ENCODE results near the gene HIF1A.
"Not testable (repeated sequence)": the region's sequence is repeated elsewhere in the genome, so short reads cannot be mapped to it uniquely, and the experiment has no call there.

HIF1A gene

GRCh38 chr14:61744238-61744637 is 48.9 kb downstream of the HIF1A start:
- in situ Hi-C loops (cut with HindIII; ENCODE audit: low sequenced_read_pairs) = loop anchor here (25.0 kb wide), 1 partner anchor 257 kb away; no protein-coding TSS in a partner anchor

- in situ Hi-C loops (cut with HindIII; ENCODE audit: low sequenced_read_pairs) = loop anchor here (25.0 kb wide), 1 partner anchor 259 kb away; no protein-coding TSS in a partner anchor
Observed at GRCh38 chr14:61746346-61746745, 51.0 kb downstream of the HIF1A start.

GRCh38 chr14:61746881-61747280 is 51.6 kb downstream of the HIF1A start:
- in situ Hi-C loops (cut with HindIII; ENCODE audit: low sequenced_read_pairs) = loop anchor here (25.0 kb wide), 1 partner anchor 260 kb away; no protein-coding TSS in a partner anchor

- in situ Hi-C loops (cut with HindIII; ENCODE audit: low sequenced_read_pairs) = loop anchor here (25.0 kb wide), 1 partner anchor 260 kb away; no protein-coding TSS in a partner anchor
Observed at GRCh38 chr14:61747342-61747741, 52.0 kb downstream of the HIF1A start.

- in situ Hi-C loops (cut with HindIII; ENCODE audit: low sequenced_read_pairs) = loop anchor here (25.0 kb wide), 1 partner anchor 262 kb away; no protein-coding TSS in a partner anchor
Observed at GRCh38 chr14:61749264-61749663, 54.0 kb downstream of the HIF1A start.

DNA sequence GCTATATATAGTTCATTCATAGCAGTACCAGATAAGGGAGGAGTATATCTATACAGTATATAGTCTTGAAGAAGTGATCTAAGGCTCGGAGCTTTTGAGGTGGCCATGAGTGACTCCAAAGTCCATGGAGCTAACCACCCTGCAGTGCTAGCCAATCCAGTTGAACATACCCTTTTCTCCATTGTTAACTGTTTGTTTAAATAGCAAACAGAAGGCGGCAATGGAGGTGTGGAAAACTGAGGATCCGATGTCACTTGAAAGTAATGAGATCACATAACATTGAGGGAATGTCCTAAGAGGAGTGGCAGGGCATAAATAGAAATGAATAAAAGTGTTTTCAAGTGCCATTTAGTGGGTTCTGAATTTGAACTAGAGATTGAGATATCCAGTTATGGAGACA is 54.6 kb downstream of the HIF1A start:
- in situ Hi-C loops (cut with HindIII; ENCODE audit: low sequenced_read_pairs) = loop anchor here (25.0 kb wide), 1 partner anchor 263 kb away; no protein-coding TSS in a partner anchor

DNA sequence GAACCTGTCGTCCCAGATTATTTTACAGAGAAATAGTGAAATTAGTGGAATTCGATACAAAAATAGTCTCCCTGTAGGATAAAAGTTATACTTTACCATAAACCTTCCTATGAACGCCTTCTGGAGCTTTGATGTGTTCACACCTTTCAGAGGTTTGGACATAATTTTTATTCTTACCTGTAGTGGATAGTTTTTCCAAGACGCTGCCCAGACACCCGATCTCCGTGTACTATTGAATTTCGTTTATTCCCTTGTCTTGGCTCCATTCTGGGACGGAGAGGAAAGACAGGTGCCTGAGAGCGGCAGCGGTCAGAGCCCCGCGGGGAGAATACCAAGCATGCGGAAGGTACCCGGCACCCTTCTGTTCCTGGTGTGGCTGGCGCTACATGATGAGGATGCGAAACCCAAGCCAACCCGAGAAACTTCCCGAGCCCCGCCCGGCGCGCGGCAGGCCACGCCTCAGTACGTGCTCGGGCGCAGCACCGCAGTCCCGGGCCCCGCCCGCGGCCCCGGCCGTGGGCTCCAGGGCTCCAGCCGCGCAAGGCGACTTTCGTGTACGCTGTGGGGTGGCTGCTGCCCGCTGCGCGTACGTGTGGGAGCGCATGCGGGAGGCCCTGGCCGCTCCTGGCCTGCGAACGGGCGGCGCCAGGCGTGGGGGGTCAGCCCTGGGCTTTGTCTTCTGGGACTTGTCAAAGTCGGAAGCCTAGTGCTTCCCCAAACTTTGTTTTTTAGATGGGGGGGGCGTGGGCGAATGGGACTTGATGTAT is 55.6 kb downstream of the HIF1A start:
- in situ Hi-C loops (cut with HindIII; ENCODE audit: low sequenced_read_pairs) = no loop called here

- in situ Hi-C loops (cut with HindIII; ENCODE audit: low sequenced_read_pairs) = no loop called here
Observed at GRCh38 chr14:61751475-61751989, 56.2 kb downstream of the HIF1A start.

GRCh38 chr14:61752626-61753025 is 57.3 kb downstream of the HIF1A start:
- in situ Hi-C loops (cut with HindIII; ENCODE audit: low sequenced_read_pairs) = no loop called here

- in situ Hi-C loops (cut with HindIII; ENCODE audit: low sequenced_read_pairs) = no loop called here
Observed at GRCh38 chr14:61753631-61754030, 58.3 kb downstream of the HIF1A start.

DNA sequence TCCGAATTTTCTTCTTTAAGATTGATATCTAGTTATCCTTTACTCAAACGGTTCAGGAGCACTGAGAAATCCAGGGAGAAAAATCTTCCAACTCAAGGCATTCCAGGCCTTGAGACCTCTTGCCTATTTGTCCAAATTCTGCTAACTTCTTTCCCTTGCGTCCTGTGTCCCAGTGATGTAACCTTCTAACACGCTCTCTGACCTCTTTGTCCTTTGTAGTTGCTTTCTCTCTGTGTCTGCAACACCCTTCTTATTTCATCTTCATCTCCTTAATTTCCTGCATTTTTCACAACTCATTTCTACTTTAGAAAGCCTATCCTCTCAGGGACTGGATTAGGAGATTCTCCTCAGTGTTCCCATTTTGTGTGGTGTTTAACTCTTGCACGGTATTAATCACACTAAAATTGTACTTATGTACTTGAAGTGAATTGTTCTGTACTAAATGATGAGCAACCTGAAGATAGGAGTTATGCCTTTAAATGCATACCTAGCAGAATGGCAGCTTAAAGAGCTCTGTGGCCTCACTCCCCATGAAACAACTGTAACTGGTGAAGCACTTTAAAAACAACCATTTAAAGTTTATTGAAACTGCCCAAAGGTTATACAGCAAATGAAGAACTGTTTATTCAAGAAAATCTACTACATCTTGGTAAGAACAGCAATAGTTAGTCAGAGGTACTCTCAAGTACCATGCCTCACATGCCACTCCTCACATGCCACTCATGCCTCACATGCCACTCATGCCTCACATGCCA is 59.5 kb downstream of the HIF1A start:
- in situ Hi-C loops (cut with HindIII; ENCODE audit: low sequenced_read_pairs) = no loop called here

GRCh38 chr14:61755382-61755742 is 60.0 kb downstream of the HIF1A start:
- in situ Hi-C loops (cut with HindIII; ENCODE audit: low sequenced_read_pairs) = not testable (repeated sequence)

DNA sequence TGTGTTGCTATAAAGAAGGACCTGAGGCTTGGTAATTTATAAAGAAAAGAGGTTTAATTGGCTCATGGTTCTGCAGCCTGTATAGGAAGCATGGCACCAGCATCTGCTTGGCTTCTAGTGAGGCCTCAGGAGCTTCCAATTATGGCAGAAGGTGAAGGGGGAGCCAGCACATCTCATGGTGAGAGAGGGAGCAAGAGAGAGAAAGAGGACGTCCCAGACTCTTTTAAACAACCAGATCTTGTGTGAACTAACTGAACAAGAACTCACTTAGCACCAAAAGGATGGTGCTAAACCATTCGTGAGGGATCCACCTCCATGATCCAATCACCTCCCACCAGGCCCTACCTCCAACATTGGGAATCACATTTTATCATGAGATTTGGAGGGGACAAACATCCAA is 60.8 kb downstream of the HIF1A start:
- in situ Hi-C loops (cut with HindIII; ENCODE audit: low sequenced_read_pairs) = no loop called here

DNA sequence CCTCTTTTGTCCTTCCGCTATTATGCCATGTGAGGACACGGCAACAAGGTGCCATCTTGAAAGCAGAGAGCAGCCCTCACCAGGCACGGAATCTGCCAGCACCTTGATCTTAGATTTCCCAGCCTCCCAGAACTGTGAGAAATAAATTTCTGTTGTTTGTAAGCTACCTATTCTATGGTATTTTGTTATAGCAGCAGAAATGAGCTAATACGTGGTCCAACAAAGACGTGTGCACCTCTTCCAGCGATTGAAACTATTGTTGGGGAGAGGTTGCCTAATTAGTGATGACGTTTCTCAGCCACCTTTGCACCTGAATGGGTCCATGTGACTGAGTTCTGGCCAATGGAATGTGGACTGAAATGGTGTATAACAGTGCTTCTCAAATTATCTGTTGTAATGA is 64.6 kb downstream of the HIF1A start:
- in situ Hi-C loops (cut with HindIII; ENCODE audit: low sequenced_read_pairs) = no loop called here

GRCh38 chr14:61761557-61761956 is 66.2 kb downstream of the HIF1A start:
- in situ Hi-C loops (cut with HindIII; ENCODE audit: low sequenced_read_pairs) = no loop called here

- in situ Hi-C loops (cut with HindIII; ENCODE audit: low sequenced_read_pairs) = no loop called here
Observed at GRCh38 chr14:61761959-61762786, 66.9 kb downstream of the HIF1A start, which contains the start of gene SNAPC1. Gene SNAPC1, plus strand, starts transcription at chr14:61762420. Its CDS starts 41 bp downstream, at chr14:61762461.

DNA sequence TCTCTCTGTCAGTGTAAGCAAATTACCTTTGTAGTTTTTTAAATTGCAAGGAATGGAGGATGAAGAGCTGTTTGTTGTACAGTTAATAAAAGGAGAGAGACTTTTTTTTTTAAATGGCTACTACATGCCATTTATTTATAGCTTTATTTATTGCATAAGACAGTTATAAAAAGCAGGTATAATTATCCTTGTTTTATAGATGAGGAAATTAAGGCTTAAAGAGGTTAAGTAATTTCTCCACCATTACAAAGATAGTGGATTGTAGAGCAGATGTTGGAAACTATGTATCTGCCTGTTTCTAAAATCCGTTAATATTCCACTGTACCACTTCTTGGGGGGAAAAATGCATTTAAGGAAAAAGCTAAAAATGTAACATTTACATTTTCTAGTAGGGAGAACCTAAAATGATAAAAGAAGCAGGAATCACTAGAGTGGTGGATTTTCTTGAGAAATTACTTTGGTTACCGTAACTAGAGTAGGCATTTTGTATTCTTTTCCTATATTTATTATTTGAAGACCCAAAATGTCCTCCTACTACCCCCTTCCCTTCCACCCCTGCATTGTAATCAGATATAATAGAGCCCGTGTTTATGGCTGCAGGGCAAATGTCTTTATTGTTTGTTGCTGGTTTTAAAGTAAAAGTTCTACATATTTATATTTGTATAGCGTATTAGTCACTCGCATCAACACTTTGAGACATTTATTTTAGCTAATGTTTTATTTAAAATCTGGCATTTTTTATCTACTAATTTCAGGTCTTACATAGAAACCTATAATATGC is 69.2 kb downstream of the HIF1A start:
- in situ Hi-C loops (cut with HindIII; ENCODE audit: low sequenced_read_pairs) = no loop called here

DNA sequence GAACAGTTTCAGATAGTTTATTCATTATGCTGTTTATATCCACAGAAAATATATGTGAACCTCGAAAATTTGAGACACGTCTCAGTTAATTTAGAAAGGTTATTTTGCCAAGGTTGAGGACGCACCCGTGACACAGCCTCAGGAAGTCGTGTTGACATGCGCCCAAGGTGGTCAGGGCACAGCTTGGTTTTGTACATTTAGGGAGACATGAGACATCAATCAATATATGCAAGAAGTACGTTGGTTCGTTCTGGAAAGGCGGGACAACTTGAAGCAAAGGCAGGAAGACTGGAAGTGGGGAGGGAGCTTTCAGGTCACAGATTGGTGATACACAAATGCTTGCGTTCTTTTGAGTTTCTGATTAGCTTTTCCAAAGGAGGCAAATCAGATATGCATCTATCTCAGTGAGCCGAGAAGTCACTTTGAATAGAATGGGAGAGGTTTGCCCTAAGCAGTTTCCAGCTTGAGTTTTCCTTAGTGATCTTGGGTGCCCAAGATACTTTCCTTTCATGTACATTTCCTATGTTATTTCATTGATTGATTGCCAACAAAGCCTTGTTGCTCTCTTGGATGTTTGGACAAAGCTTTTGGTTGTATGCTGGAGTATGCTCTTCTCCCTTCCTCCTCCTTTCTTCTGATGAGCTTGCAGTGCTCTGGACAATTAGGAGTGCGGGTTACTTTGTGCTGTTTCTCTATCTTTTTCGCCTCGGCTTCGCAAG is 70.1 kb downstream of the HIF1A start:
- in situ Hi-C loops (cut with HindIII; ENCODE audit: low sequenced_read_pairs) = no loop called here

GRCh38 chr14:61766151-61766550 is 70.8 kb downstream of the HIF1A start:
- in situ Hi-C loops (cut with HindIII; ENCODE audit: low sequenced_read_pairs) = no loop called here

Measured in DLD1 (cell line).